GM15510 (cell line): ENCODE results near the gene GADD45A.
A peak's percentile ranks its signal among the peaks of the same experiment; 100 is the strongest.

Experiments used
- POLR2A ChIP-seq: IDR thresholded peaks from 3 replicates; pipeline ENCODE4 v1.6.1; 2011; ENCODE audit warnings: borderline replicate concordance; ENCODE audit not compliant: insufficient read length; ENCODE audit errors: extremely low read depth

The GADD45A gene, protein sequence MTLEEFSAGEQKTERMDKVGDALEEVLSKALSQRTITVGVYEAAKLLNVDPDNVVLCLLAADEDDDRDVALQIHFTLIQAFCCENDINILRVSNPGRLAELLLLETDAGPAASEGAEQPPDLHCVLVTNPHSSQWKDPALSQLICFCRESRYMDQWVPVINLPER

DNA sequence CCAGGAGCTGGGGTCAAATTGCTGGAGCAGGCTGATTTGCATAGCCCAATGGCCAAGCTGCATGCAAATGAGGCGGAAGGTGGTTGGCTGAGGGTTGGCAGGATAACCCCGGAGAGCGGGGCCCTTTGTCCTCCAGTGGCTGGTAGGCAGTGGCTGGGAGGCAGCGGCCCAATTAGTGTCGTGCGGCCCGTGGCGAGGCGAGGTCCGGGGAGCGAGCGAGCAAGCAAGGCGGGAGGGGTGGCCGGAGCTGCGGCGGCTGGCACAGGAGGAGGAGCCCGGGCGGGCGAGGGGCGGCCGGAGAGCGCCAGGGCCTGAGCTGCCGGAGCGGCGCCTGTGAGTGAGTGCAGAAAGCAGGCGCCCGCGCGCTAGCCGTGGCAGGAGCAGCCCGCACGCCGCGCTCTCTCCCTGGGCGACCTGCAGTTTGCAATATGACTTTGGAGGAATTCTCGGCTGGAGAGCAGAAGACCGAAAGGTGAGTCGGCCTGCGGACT, at the start of gene GADD45A:
Gene GADD45A, plus strand, starts transcription at position 135 of the 491 bp plus-strand sequence. Its CDS starts 294 bp downstream, at position 429.
- TF ChIP-seq POLR2A, result peak; percentile 100

DNA sequence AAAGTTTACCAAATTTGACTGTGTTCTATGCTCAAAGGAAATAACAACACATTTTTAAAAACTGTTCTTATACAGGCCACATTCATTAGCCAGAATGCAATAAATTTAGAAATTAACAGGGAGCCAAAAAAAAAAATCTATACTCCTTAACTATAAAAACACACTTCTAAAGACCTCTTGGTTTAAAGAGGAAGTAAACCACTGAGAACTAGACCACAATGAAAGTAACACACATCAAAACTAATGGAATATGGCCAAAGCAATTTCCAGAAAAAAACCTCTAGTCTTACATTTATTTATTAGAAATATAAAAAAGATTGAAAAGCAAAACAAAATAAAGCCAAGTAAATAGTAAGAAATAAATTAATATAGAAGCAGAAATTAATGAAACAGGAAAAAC, 48.9 kb upstream of the GADD45A start:
- no peak for TF ChIP-seq POLR2A

DNA sequence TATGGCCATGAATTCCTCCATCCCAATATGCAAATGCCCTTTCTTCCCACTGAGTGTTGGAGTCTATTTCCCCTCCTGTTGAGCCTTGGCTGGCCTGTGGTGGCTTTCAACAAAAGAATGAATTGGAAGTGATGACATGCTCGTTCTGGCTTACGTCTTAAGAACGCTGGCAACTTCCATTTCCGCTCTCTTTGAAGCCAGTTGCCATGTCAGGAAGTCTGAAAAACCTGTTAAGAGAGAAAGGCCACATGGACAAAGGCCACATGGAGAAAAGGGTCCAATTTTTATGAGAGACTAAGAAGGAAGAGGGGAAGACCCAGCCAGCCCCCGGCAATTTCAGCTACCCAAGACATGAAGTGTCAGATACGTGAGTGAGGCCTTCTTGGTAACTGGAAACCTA, 45.6 kb upstream of the GADD45A start:
- TF ChIP-seq POLR2A, result no peak

DNA sequence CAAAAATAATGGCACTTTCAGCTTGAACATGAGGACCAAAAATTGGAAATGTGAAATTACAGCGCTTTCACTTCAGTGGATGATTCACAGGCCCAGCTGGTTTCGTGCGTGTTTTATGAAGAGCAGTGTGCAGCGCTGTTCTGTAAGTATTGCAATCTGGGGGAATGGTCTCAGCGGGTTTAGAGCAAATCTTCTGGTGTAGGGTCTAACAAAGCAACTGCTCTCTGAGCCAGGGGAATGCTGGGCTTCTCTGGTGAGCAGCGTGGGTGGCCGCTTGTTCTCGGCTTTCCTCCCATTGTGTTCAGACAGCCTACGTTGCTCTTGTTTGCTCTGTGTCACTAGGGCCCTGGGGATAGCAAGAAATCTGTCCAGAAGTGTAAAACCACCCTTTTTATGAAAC, 42.4 kb upstream of the GADD45A start:
- TF ChIP-seq POLR2A, result no peak

DNA sequence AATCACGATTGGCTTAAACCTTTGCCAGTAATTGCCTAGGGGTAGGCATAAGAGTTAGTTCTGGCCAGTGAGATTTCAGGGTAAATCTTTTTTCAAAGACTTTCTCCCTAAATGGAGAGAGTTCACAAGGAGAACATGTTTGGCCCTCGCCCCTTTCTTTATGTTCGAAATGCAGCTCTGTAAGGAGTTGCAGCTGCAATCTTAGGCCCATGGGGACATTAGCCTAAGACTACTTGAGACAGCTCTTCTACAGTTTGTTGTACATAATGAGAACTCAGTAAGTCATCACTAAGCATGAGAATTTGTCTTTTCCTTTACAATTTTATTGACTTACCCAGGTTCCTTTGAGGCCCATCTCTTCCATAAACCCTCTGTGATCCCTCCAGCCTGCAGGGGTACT, 40.4 kb upstream of the GADD45A start:
- TF ChIP-seq POLR2A, result no peak

DNA sequence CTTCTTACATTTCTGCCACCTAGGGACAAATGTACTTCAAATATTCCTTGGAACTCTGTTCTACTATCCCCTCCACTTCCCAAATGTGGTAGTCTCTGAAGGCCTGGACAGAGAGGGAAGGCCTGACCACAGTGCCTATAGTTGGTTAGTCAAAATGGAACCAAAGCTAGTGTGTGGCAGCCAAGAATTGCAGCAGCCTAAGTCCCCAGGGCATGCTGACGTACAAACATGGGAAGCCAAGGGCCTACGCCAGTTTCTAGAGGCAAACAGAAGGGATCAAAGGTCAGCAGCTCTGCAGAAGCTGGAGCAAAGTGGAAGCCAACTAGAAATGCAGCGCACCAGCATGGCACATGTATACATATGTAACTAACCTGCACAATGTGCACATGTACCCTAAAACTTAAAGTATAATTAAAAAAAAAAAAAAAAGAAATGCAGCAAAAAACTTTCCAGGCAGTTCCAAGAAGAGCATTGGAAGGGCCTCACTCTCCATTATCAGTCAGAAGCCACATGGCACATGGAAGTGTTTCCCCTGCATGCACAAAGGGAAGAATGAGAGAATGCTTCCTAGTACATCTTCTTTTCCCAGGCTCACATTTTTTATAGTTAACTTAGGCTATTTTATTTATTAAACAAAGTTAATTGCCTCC, 39.4 kb upstream of the GADD45A start:
- no peak for TF ChIP-seq POLR2A

DNA sequence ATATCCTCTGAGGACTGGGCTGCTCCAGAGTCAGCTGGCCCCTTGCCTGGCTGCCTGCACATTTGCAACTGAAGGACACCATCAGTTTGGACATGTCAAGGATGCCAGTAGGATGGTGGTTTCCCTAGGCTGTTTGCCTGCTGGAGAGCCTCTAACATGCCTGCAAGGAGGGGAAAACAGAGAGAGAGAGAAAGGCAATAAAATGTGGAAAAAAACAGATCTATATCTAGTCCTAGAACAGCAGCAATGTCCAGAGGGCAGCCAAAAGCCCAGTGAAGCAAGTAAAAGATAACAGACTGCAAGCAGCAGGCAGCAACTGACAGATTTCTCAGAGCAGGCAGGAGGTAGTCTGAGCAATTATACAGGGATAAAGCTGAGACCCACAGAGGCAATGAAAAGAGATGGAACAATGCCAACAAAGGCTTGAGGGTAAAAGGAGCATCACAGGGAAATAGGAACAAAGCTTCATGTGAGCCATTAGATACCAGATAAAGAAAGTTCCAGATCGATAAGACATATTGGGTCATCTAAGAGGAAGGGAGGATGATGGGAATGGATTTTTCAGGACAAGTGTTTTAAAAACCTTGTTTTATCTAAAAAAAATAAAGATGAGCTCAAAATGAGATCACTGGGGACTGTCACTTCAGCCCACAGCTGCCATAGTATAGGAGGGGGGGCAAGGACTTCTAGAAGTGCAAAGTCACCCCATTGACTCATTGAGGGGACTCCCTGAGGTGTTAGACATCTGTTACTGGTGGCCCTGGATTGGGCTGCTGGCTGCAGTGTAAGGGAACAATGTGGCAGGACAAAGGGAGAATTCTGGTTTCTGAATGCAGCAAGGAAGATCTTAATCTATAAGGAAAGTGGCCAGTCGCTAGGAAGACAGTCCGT, 38.6 kb upstream of the GADD45A start:
- no peak for TF ChIP-seq POLR2A

DNA sequence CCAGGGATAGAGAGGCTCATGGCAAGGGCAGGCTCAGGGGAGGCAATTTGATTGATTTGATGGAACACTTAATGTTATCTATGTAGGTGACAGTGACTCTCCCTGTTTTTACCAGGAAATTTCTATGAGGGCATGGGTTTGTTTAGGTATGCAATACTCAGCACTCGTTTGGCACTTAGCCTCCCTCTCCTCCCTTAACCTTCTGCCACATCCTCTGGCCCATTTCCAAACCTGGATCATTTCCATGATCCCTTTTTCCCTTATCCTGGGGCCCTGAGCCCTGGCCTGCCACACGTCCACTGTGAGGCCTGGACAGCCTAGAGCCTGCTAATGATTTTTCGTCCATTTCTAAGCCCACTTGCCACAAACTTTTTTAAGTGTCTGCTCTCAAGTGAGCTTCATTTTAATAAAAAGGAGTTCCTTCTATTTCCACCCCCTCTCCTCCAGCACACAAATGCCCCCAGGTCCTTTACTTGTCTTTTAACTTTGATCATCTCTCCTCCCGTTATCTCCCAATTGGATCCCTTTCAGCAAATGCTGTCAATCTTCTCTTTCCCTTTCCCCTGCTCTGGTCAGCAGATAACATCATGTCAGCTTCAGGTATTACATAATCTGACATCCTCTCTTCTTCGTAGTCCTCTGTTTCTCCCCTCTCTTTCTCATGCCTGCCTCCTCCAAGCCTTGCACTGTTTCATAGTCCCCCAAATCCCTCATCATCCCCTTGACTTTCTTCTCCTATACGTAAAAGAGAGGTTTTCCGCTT, 37.8 kb upstream of the GADD45A start:
- TF ChIP-seq POLR2A, result no peak

DNA sequence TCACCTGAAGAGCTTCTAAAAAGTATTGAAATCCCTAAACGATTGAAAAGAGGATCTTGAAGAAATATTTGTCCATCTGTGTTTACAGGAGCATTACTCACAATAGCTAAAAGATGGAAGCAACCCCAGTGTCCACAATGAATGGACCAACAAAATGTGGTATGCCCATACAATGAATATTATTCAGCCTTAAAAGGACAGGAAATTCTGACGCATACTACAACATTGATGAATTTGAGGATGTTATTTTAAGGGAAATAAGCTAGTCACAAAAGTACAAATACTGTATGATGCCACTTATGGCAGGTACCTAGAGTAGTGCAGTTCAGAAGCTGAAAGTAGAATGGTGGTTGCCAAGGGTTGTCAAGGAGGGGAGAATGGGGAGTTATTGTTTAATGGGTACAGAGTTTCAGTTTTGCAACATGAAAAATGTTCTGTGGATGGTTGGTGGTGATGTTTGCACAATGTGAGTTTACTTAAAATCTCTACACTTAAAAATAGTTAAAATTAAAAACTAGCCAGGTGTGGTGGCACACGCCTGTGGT, 37.1 kb upstream of the GADD45A start:
- TF ChIP-seq POLR2A, result no peak

DNA sequence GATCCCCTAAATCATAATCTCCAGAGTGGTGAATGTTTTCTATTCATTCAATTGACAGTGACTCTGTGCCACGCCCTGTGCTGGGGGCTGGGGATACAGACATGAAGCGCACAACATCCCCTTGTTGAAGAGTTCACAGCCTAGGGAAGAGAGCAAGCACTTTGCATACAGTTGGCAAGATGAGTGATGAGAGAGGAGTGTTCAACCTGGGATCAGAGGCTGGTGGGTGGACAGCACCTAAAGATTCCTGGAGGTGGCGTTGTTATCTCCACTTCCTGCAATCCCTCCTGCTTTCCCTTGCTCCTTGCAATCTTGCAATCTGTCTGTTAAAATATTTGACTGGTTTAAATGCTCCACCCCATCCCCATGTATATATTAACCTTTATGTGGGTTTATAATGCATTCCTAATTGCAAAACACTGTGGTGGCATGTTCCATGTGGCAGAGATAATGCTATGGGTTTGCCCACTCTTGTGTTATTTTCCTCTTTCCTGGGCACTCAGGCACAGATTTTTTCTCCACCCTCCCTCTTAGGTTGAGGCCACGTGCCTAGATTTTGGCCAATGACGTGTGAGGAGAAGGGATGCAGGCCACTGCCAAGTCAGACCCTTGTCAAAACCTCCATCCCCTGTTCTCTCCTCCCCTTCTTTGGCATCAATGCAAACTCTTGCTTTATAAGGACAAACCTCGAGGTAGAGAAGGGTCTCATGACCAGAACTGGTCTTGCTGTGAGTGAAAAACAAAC, 36.2 kb upstream of the GADD45A start:
- TF ChIP-seq POLR2A, result no peak

DNA sequence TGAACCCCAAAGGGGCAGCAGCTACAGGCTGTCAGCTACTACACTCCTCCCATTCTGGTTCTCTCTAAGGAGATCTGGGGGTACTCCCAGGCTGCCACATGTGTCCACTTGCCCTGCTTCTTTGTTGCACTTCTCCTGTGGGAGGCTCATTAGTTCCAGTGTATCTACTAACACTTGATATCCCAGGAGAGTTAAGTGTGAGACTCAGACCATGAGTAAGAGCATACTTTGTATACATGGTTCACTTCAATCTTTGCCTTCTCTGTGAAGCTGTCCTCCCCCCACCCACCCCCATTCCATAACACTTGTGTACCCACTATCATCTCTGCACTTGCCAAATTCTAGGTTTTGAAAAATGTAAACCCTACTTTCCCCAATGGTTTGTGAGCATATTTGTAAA, 34.9 kb upstream of the GADD45A start:
- no peak for TF ChIP-seq POLR2A

DNA sequence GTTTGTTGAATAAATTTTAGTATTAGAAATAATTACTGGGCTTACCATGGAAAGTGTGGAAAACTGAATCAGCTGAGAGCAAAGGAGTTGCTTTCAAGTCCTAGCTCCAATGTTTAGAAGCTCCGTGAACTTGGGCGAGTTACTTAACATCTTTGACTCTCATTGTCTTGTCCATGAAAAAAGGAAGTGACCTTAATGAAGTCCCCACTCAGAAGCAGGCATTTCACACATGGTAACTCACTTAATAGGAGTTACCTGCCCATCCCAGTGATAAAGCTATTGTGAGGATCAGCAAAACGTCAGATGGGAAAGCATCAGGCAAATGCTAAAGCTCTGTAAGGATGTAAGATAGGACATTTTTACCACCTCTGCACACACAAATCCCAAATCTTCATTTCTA, 34.0 kb upstream of the GADD45A start:
- no peak for TF ChIP-seq POLR2A

DNA sequence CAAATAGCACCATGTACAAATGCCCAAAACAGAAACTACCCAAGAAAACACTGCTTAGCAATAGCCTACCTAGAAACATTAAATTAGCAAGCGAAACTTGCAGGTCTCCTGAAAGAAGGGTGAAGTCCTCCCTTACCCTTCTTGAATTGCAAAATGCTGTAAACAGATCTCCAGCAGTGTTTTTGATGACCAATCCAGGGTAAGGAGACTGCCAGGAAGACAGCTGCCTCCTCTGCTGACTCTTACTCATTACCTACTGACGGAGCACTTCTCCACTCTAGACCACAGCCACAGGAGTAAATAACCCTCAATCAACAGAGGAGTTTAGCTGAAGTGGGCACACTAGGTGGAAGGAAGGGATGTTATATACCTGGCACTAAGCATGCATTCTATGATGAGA, 32.2 kb upstream of the GADD45A start:
- TF ChIP-seq POLR2A, result no peak

DNA sequence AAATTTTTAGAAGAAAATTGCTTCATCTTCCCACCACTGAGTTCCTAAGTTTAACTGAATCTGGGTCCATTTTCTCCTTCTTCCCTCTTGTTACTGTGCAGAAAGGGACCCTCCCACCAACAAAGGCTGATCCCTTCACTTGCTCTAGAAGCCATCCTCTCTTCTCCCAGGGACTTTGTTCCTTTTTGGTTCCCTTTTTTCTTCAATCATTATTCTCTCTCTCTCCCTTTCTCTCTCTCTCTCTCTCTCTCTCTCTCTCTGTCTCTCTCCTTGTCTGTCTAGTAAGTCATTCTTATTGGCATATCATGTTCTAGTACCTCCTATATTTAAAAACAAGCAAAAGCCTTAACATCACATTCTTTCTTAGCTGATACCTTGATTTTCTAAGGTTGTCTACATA, 31.7 kb upstream of the GADD45A start:
- no peak for TF ChIP-seq POLR2A
